Measurements from ENCODE around the gene SPDYE3. TPM values are rescaled to one million over a fixed set of nuclear protein-coding genes. Genes with fewer than 3 reads are reported as not detected.
"Not testable (repeated sequence)": the region's sequence is repeated elsewhere in the genome, so short reads cannot be mapped to it uniquely, and the experiment has no call there.

Gene SPDYE3
- polyA plus RNA-seq, 3 donors: 0.05 to 0.15 TPM; not detected in 1

- 77 to 86% (median 85%) methylated on average over 6 of the region's 6 CpGs for WGBS, 3 donors
- no peak overlapping the region for H3K27ac ChIP-seq (ENCODE audit: low read depth, low read length)
Measured at GRCh38 chr7:100364480-100364879, 57.0 kb downstream of the SPDYE3 start.

DNA sequence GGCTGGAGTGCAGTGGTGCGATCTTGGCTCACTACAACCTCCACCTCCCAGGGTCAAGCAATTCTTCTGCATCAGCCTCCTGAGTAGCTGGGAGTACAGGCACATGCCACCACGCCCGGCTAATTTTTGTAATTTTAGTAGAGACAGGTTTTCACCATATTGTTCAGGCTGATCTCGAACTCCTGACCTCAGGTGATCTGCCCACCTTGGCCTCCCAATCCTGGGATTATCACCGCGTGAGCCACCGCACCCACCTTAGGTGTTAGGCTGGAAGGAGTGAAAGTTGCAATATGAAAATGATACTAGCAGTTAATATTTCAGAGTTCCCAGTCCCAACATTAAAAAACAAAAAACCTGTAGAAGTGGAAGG lies 58.5 kb downstream of the SPDYE3 start:
- H3K27ac ChIP-seq (ENCODE audit: low read depth, low read length): not testable (repeated sequence)
- WGBS, 3 donors: 94 to 99% (median 94%) methylated on average over 7 of the region's 7 CpGs

DNA sequence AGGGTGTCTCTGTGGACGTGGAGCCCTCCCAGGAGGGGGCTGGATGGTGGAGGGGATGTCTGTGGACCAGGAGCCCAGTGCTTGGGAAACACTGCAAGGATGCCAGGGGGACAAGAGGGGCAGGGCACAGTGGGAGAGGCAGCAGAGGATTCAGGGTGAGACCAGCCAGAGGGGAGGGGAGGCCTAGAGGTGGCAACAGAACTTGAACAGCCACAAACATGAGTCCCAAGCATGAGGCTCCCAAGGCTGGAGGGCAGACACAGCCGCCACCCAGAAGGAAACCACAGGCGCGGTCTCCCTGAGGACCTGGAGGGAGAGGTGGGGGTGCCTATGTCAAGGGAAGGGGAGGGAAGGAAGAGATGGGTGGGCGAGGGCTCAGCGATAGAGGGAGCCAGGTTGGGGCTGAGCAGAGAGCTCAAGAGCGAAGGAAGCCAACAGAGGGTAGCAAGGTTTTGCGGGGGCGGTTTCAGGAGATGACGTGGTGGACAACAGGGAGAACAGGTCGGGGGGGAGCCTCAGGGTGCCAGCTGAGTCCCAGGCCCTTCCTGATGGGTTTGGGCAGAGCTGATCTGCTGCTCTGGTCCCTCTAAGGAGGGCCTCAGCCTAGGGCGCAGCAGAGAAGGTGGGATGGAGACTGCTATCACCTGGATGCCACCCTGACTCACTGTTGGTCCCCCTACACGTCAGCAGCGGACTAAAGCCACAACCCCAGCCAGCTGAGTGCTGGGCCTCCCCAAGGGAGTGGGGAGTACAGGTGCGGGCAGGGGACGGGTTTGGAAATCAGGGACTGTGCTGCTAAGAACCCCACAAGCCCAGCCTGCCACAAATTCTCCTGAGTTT lies 59.1 kb downstream of the SPDYE3 start:
- no peak overlapping the region for H3K27ac ChIP-seq (ENCODE audit: low read depth, low read length)
- 83 to 88% (median 87%) methylated on average over 16 of the region's 16 CpGs for WGBS, 3 donors

DNA sequence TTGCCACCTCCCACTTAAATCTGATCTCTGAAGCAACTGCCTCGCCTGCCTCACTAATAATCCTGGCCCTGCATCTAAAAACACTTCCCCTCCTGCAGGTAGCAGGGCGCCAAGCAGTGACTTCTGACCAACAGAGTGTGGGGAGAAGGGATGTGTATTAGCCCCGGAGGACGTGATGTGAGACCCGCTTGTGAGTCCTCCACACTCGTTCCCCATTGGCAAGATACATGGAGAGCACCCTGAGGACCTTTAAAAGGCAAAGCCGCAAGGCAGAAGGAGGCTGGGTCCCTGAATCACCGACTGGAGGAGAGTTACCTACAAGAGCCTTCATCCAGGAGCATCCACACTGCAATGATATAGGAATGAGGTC lies 59.7 kb downstream of the SPDYE3 start:
- WGBS, 3 donors: 91 to 96% (median 96%) methylated on average over 8 of the region's 8 CpGs
- no peak overlapping the region for H3K27ac ChIP-seq (ENCODE audit: low read depth, low read length)

DNA sequence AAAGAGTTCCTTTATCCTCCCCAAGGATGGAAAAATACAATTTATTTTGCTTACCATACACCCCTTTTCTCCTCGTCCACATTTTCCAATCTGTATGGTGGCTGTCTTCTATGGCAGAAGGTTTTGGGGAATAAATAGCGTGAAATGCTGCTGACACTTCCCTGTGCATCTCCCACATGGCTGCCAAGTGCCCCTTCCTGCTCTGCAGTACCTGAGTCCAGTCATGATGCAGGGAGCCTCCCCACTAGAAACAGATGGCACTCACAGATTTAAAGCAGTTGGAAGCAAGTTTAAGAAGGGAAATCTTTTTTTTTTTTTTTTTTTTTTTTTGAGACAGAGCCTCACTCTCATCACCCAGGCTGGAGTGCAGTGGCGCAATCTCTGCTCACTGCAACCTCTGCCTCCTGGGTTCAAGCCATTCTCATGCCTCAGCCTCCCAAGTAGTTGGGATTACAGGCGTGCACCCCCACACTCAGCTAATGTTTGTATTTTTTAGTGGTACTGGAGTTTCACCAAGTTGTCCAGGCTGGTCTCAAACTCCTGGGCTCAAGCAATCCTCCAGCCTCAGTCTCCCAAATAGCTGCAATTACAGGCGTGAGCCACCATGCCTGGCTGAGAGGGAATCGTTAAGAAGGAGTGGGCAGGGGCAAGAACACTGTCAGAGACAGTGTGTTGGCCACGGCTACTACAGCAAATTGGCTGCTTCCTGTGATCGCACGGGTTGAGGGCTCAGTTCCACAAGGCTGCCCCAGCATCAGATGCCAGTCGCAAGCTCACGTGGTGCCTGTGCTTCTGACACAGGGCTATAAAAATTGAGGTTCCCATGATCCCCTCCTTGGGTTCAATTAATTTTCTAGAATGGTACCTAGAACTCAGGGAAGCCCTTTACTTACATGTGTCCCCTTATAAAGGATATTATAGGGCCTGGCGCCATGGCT lies 60.4 kb downstream of the SPDYE3 start:
- 74 to 92% (median 76%) methylated on average over 12 of the region's 12 CpGs for WGBS, 3 donors
- H3K27ac ChIP-seq (ENCODE audit: low read depth, low read length): peak overlapping the region; percentile 58

DNA sequence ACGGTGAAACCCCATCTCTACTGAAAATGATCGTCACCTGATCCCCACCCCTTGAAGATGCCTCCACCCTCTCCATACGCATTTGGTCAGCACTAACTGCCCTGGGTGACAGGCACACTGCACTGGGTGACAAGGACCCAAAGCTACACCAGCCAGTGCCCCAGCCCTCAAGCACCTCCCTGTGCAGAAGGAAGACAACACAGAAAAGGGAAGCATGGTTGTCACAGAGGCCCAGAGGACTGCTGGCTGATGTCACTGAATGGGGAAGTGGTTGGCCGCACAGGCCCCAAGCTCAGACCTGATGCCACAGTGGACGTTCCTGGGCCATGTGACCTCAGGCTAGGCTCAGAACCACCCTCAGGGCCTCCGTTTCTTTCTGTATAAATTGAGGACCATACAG lies 61.6 kb downstream of the SPDYE3 start:
- peak overlapping the region; percentile 57 for H3K27ac ChIP-seq (ENCODE audit: low read depth, low read length)
- 46 to 71% (median 49%) methylated on average over 6 of the region's 6 CpGs for WGBS, 3 donors

GRCh38 chr7:100370303-100370702 lies 62.8 kb downstream of the SPDYE3 start:
- no peak overlapping the region for H3K27ac ChIP-seq (ENCODE audit: low read depth, low read length)
- WGBS, 3 donors: 32 to 50% (median 45%) methylated on average over 4 of the region's 4 CpGs

- H3K27ac ChIP-seq (ENCODE audit: low read depth, low read length): no peak overlapping the region
- 74 to 86% (median 75%) methylated on average over 6 of the region's 6 CpGs for WGBS, 3 donors
Measured at GRCh38 chr7:100370746-100371145, 63.2 kb downstream of the SPDYE3 start.

DNA sequence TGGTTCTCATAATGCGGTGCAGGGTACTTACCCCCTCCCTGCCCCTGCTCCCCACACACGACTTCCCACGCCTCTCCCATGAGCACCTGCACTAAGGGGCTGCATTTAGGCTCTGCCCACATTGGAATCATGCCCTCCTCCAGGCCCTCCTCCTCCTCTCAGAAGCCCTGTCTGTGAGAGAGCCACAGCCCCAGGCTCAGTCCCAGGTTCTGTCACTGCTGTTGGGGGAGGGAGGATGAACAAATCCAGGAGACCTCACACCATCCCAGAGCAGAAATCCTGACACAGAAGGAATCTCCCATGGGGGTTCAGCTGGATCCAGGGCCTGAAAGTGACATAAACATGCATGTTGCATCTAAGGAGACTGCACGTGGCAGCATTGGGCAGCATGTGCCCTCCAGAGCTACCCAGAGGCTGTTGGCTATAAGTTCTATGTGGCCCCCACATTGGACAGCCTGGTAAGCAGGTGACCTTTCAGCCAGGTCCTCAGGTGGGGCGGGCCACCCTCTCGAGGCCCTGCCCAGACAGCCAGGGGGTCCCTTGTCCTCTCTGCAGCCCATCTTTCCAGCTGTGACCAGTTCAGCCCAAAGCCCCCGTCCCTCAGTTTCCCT lies 64.2 kb downstream of the SPDYE3 start:
- H3K27ac ChIP-seq (ENCODE audit: low read depth, low read length): no peak overlapping the region
- WGBS, 3 donors: 69 to 75% (median 70%) methylated on average over 6 to 7 of the region's 7 CpGs

Other genes starting within 250 kb of the SPDYE3 start
- gene ZNF3, start 226.0 kb upstream of the SPDYE3 start, polyA plus RNA-seq: 10 to 100 TPM in 2 of 3 donors, 1 to 10 TPM in 1; 9.9 to 12.7 (median 12.3) TPM
- gene COPS6, start 218.7 kb upstream of the SPDYE3 start, polyA plus RNA-seq: 100 to 1,000 TPM in 2 of 3 donors, 10 to 100 TPM in 1; 48.5 to 123 (median 117) TPM
- gene MCM7, start 206.3 kb upstream of the SPDYE3 start, polyA plus RNA-seq: 10 to 100 TPM; 36.2 to 47.5 (median 39.9) TPM
- 10 to 100 TPM; 12.2 to 15.5 (median 13.5) TPM for gene AP4M1, start 206.1 kb upstream of the SPDYE3 start, polyA plus RNA-seq
- 10 to 100 TPM; 16.3 to 30.9 (median 27.1) TPM for gene TAF6, start 188.3 kb upstream of the SPDYE3 start, polyA plus RNA-seq
- 10 to 100 TPM in 2 of 3 donors, 1 to 10 TPM in 1; 4.1 to 16.4 (median 12.1) TPM for gene CNPY4, start 188.1 kb upstream of the SPDYE3 start, polyA plus RNA-seq
- gene MBLAC1, start 180.7 kb upstream of the SPDYE3 start, polyA plus RNA-seq: 1 to 10 TPM; 2.3 to 2.5 (median 2.5) TPM
- 100 to 1,000 TPM; 131 to 307 (median 245) TPM for gene LAMTOR4, start 158.8 kb upstream of the SPDYE3 start, polyA plus RNA-seq
- gene TRAPPC14, start 149.0 kb upstream of the SPDYE3 start, polyA plus RNA-seq: 10 to 100 TPM in 2 of 3 donors, 1 to 10 TPM in 1; 7.5 to 14.5 (median 11.8) TPM
- 1 to 10 TPM in 2 of 3 donors, under 1 TPM in 1; 0.44 to 3.7 (median 1.5) TPM for gene GAL3ST4, start 139.1 kb upstream of the SPDYE3 start, polyA plus RNA-seq
- under 1 TPM; 0.22 to 0.31 (median 0.30) TPM for gene GPC2, start 130.3 kb upstream of the SPDYE3 start, polyA plus RNA-seq
- gene STAG3, start 129.8 kb upstream of the SPDYE3 start, polyA plus RNA-seq: under 1 TPM in 2 of 3 donors, not detected in 1; 0.52 to 0.99 TPM
- under 1 TPM in 2 of 3 donors, not detected in 1; 0.54 to 0.76 TPM for gene PVRIG, start 87.8 kb upstream of the SPDYE3 start, polyA plus RNA-seq
- 10 to 100 TPM; 41.1 to 59.0 (median 43.2) TPM for gene PILRB, start 50.4 kb downstream of the SPDYE3 start, polyA plus RNA-seq
- 10 to 100 TPM in 2 of 3 donors, 1 to 10 TPM in 1; 2.0 to 18.1 (median 12.8) TPM for gene PILRA, start 65.8 kb downstream of the SPDYE3 start, polyA plus RNA-seq
- gene ZCWPW1, start 121.0 kb downstream of the SPDYE3 start, polyA plus RNA-seq: 1 to 10 TPM; 3.5 to 9.6 (median 5.5) TPM
- 10 to 100 TPM; 12.9 to 33.4 (median 20.5) TPM for gene MEPCE, start 122.1 kb downstream of the SPDYE3 start, polyA plus RNA-seq
- 10 to 100 TPM; 14.2 to 24.4 (median 21.1) TPM for gene PPP1R35, start 128.8 kb downstream of the SPDYE3 start, polyA plus RNA-seq
- under 1 TPM in 2 of 3 donors, not detected in 1; 0.13 to 0.28 TPM for gene SPACDR, start 156.6 kb downstream of the SPDYE3 start, polyA plus RNA-seq
- 10 to 100 TPM; 20.6 to 49.0 (median 27.0) TPM for gene TSC22D4, start 171.5 kb downstream of the SPDYE3 start, polyA plus RNA-seq
- 1 to 10 TPM in 1 of 3 donors, under 1 TPM in 2; 0.68 to 1.8 (median 0.83) TPM for gene NYAP1, start 176.2 kb downstream of the SPDYE3 start, polyA plus RNA-seq
- 10 to 100 TPM; 10.4 to 21.8 (median 16.6) TPM for gene AGFG2, start 231.5 kb downstream of the SPDYE3 start, polyA plus RNA-seq

Data from adipose tissue (tissue), 3 donors.